ENCODE data around the gene PIP4K2A. TPM values are rescaled to one million over a fixed set of nuclear protein-coding genes. Genes with fewer than 3 reads are reported as not detected.
A peak's percentile ranks its signal among the peaks of the same experiment; 100 is the strongest.

Gene PIP4K2A
- total RNA-seq, 2 experiments from 2014 or later: 111 to 118 TPM

DNA sequence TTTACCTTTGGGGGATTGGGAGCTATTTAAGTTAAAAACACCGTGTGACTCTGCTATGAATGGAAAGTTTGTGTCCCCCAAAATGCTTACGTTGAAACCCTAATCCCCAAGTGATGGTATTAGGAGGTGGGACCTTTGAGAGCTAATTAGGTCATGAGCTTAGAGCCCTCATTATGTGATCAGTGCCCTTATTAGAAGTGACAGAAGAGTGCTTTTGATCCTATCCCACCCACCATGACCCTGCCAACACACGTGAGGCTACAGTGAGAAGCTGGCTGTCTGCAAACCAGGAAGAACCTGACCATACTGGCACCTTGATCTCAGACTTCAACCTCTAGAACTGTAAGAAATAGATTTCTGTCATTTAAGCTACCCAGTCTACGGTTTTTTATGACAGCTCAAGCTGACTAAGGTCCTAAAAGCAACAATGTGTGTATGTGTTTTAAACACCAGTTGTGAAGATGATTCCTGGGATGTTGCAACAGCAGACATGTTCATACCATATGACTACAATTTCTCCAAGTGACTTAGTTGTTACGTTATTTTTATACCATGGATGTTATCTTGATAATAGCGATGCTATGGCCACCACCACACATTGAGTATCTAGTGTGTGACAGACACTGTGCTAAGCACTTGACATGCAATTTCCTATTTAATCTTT, 124.4 kb downstream of the PIP4K2A start:
- no peaks in the 10 kb centered on the region for H3K9me3 Mint-ChIP-seq
- H3K36me3 Mint-ChIP-seq: peaks cover 39% of the 10 kb centered on the region
- peak overlapping the region; percentile 31 for H3K27ac Mint-ChIP-seq
- no peak overlapping the region for H3K4me3 Mint-ChIP-seq
- peaks cover 44% of the 10 kb centered on the region for H3K4me1 Mint-ChIP-seq
- no peak for DNase-seq
- no peaks in the 10 kb centered on the region for H3K27me3 Mint-ChIP-seq

DNA sequence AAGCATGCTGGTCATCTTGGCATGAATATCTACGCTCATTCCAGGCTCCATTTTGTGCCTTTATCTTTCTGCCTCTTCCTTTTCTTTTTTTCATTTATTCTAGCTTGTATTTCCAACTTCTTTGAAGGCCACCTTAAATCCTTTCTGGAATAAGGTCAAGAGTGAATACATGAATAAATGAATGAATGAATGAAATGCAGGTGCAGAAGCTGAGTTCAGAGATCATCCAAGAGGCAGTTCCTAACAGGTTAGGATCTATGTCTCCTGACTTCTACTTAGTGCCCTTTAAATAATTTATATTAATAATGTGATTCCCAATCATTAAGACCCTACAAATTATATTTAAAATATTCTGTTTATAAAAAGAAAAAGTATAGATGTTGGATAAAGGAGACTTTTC, 125.9 kb downstream of the PIP4K2A start:
- no peak overlapping the region for H3K4me3 Mint-ChIP-seq
- no peaks in the 10 kb centered on the region for H3K27me3 Mint-ChIP-seq
- DNase-seq: no peak
- H3K9me3 Mint-ChIP-seq: no peaks in the 10 kb centered on the region
- H3K4me1 Mint-ChIP-seq: peaks cover 38% of the 10 kb centered on the region
- H3K27ac Mint-ChIP-seq: no peak overlapping the region
- H3K36me3 Mint-ChIP-seq: peaks cover 40% of the 10 kb centered on the region

DNA sequence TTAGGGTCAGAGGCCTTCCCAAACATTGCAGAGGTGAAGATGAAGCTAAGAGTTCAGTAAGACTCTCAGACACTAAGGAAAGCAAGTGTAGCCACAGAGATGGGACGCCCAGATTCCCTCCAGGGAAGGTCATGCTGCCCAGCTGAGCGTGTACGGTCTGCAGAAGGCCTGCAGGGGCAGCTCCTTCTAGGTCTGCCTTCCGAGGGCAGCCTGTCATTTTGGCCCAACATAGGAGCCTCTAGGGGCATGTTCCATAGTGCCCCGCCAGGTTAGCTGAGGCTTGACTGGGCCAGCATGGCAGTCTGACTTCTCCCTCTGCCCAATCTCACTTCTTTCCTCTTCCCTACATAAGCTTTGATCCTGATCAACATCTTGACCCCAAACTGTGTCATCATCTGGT, 130.7 kb downstream of the PIP4K2A start:
- Mint-ChIP-seq H3K4me3 (no peak overlapping the region), H3K27ac (no peak overlapping the region), H3K4me1 (peaks cover 40% of the 10 kb centered on the region), H3K27me3 (no peaks in the 10 kb centered on the region), H3K36me3 (peaks cover 28% of the 10 kb centered on the region), H3K9me3 (no peaks in the 10 kb centered on the region)
- no peak for DNase-seq

- H3K4me1 Mint-ChIP-seq: peaks cover 38% of the 10 kb centered on the region
- H3K9me3 Mint-ChIP-seq: peaks cover 2% of the 10 kb centered on the region
- DNase-seq: no peak
- H3K36me3 Mint-ChIP-seq: peaks cover 33% of the 10 kb centered on the region
- H3K4me3 Mint-ChIP-seq: no peak overlapping the region
- no peak overlapping the region for H3K27ac Mint-ChIP-seq
- H3K27me3 Mint-ChIP-seq: no peaks in the 10 kb centered on the region
Measured at GRCh38 chr10:22581461-22581860, 132.9 kb downstream of the PIP4K2A start.

GRCh38 chr10:22580711-22581110, 133.7 kb downstream of the PIP4K2A start:
- Mint-ChIP-seq H3K27me3 (no peaks in the 10 kb centered on the region), H3K4me1 (peaks cover 35% of the 10 kb centered on the region), H3K36me3 (peaks cover 32% of the 10 kb centered on the region), H3K4me3 (no peak overlapping the region), H3K27ac (peak overlapping the region; percentile 50), H3K9me3 (peaks cover 2% of the 10 kb centered on the region)
- no peak for DNase-seq

- Mint-ChIP-seq H3K27ac (peak overlapping the region; percentile 67), H3K9me3 (peaks cover 2% of the 10 kb centered on the region), H3K4me3 (no peak overlapping the region), H3K4me1 (peaks cover 38% of the 10 kb centered on the region), H3K36me3 (peaks cover 37% of the 10 kb centered on the region), H3K27me3 (no peaks in the 10 kb centered on the region)
- DNase-seq: no peak
Measured at GRCh38 chr10:22579826-22580225, 134.6 kb downstream of the PIP4K2A start.

- Mint-ChIP-seq H3K4me3 (no peak overlapping the region), H3K9me3 (peaks cover 2% of the 10 kb centered on the region), H3K27ac (peak overlapping the region; percentile 76)
Measured at GRCh38 chr10:22573820-22574569, 140.4 kb downstream of the PIP4K2A start.

GRCh38 chr10:22570733-22571430, 143.5 kb downstream of the PIP4K2A start:
- Mint-ChIP-seq H3K9me3 (no peaks in the 10 kb centered on the region), H3K27me3 (no peaks in the 10 kb centered on the region), H3K36me3 (peaks cover 49% of the 10 kb centered on the region), H3K27ac (no peak overlapping the region), H3K4me1 (peaks cover 62% of the 10 kb centered on the region), H3K4me3 (no peak overlapping the region)
- DNase-seq: no peak

More at GRCh38 chr10:22573820-22574569, 140.4 kb downstream of the PIP4K2A start:
- peak; percentile 10 for DNase-seq
- Mint-ChIP-seq H3K27me3 (no peaks in the 10 kb centered on the region), H3K36me3 (peaks cover 49% of the 10 kb centered on the region), H3K4me1 (peaks cover 52% of the 10 kb centered on the region)

- H3K27me3 Mint-ChIP-seq: no peaks in the 10 kb centered on the region
- DNase-seq: no peak
- peaks cover 60% of the 10 kb centered on the region for H3K4me1 Mint-ChIP-seq
- no peaks in the 10 kb centered on the region for H3K9me3 Mint-ChIP-seq
- H3K36me3 Mint-ChIP-seq: peaks cover 46% of the 10 kb centered on the region
- peak overlapping the region; percentile 83 for H3K27ac Mint-ChIP-seq
- H3K4me3 Mint-ChIP-seq: peak overlapping the region; percentile 37
Measured at GRCh38 chr10:22570234-22570633, 144.1 kb downstream of the PIP4K2A start.

DNA sequence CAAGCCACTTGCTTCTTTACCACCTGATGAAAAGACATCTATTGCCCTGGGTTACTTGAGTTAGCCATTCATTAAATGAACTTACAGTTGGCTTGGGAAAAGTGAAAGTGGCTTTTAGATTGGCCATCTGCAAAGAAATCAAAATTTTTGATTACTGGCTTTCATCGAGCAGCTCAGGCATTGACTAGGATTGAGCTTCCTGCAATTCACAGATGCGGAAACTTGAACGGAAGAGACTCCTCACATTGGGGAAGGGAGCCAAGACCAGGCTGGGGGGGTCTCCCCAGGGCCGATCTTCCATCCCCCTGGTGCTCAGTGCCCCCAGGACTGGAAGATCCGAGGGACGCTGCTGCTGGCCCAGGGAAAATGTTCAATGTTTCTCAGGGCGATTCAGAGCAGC, 145.4 kb downstream of the PIP4K2A start:
- Mint-ChIP-seq H3K27ac (no peak overlapping the region), H3K36me3 (peaks cover 53% of the 10 kb centered on the region), H3K4me1 (peaks cover 65% of the 10 kb centered on the region), H3K27me3 (no peaks in the 10 kb centered on the region), H3K9me3 (no peaks in the 10 kb centered on the region), H3K4me3 (no peak overlapping the region)
- DNase-seq: no peak

- Mint-ChIP-seq H3K27ac (peak overlapping the region; percentile 73), H3K36me3 (peaks cover 39% of the 10 kb centered on the region), H3K4me1 (peaks cover 37% of the 10 kb centered on the region)
Measured at GRCh38 chr10:22564060-22564459, 150.3 kb downstream of the PIP4K2A start.

GRCh38 chr10:22561909-22562308, 152.5 kb downstream of the PIP4K2A start:
- H3K36me3 Mint-ChIP-seq: peaks cover 32% of the 10 kb centered on the region

More at GRCh38 chr10:22564060-22564459, 150.3 kb downstream of the PIP4K2A start:
- Mint-ChIP-seq H3K27me3 (no peaks in the 10 kb centered on the region), H3K9me3 (no peaks in the 10 kb centered on the region), H3K4me3 (no peak overlapping the region)
- DNase-seq: no peak

DNA sequence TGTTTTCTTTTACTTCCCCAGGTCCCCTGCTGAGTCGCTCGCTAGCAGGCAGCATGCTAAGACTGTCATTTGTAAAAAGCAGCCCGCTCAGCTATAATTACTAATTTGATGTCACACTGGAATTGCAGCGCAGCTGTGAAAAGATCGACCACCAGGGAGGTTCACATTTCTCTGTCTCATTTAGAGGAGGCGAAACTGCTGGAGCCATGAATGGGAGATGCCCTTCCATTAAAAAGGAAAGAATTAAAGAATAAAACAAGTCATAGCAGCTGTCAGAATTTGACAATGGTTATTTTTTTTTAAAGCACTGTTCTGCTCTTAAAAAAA, 153.5 kb downstream of the PIP4K2A start:
- no peaks in the 10 kb centered on the region for H3K27me3 Mint-ChIP-seq
- peaks cover 23% of the 10 kb centered on the region for H3K4me1 Mint-ChIP-seq
- H3K36me3 Mint-ChIP-seq: peaks cover 23% of the 10 kb centered on the region
- no peak for DNase-seq
- no peak overlapping the region for H3K27ac Mint-ChIP-seq
- no peak overlapping the region for H3K4me3 Mint-ChIP-seq
- no peaks in the 10 kb centered on the region for H3K9me3 Mint-ChIP-seq

More at GRCh38 chr10:22561909-22562308, 152.5 kb downstream of the PIP4K2A start:
- DNase-seq: no peak
- H3K4me1 Mint-ChIP-seq: peaks cover 31% of the 10 kb centered on the region
- no peaks in the 10 kb centered on the region for H3K27me3 Mint-ChIP-seq
- no peak overlapping the region for H3K27ac Mint-ChIP-seq
- no peaks in the 10 kb centered on the region for H3K9me3 Mint-ChIP-seq
- no peak overlapping the region for H3K4me3 Mint-ChIP-seq

GRCh38 chr10:22560096-22560912, 154.1 kb downstream of the PIP4K2A start:
- Mint-ChIP-seq H3K4me1 (peaks cover 22% of the 10 kb centered on the region), H3K27me3 (no peaks in the 10 kb centered on the region), H3K9me3 (no peaks in the 10 kb centered on the region), H3K36me3 (peaks cover 21% of the 10 kb centered on the region), H3K27ac (no peak overlapping the region), H3K4me3 (no peak overlapping the region)
- DNase-seq: no peak

DNA sequence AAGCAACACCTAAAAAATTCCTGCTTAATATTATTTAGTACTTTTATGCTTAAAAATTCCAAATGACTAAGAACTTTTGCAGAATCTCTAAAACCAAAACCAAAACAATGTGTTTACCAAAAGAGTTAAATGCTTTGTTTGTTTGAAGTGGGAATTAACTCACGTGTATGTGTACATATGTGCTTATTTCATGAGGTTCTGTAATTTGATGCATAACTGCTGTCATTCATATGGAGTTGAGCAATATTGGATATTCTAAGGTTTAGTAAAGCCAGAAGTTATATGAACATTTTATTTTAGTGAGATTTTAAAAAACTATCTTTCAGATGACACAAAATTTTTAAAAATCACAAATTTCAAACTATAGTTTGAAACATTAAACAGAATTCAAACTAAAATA, 157.1 kb downstream of the PIP4K2A start:
- peaks cover 2% of the 10 kb centered on the region for H3K36me3 Mint-ChIP-seq
- no peak overlapping the region for H3K4me3 Mint-ChIP-seq
- H3K9me3 Mint-ChIP-seq: no peaks in the 10 kb centered on the region
- no peak overlapping the region for H3K27ac Mint-ChIP-seq
- H3K27me3 Mint-ChIP-seq: no peaks in the 10 kb centered on the region
- peaks cover 7% of the 10 kb centered on the region for H3K4me1 Mint-ChIP-seq
- DNase-seq: no peak

Data from activated naive CD8-positive, alpha-beta T cell treated with anti-CD3 and anti-CD28 coated beads for 36 hours (primary cell).